Keratinocyte (primary cell): ENCODE results near the gene AMN. TPM values are rescaled to one million over a fixed set of nuclear protein-coding genes. Genes with fewer than 3 reads are reported as not detected.

Experiments used
- DNase-seq: peaks from one replicate; pipeline ENCODE4 v3.0.0-alpha.2; 2011; ENCODE audit warnings: low read depth, missing footprints, low spot score
- FAIRE-seq: peaks from 2 replicates; lab custom pipeline; 2011; peaks lifted over from hg19 to GRCh38; lab: Jason Lieb, UNC
- H2AFZ ChIP-seq: 2 replicates; pipeline ENCODE4 v1.6.0; 2012; ENCODE audit warnings: low read length, control low read depth, inconsistent platforms; ENCODE audit not compliant: control insufficient read depth
- H3K27ac ChIP-seq: 2 replicates; pipeline ENCODE4 v1.5.1; 2011; ENCODE audit warnings: low read length; ENCODE audit not compliant: control insufficient read depth, insufficient read depth
- H3K27me3 ChIP-seq: 3 replicates; pipeline ENCODE4 v1.6.0; 2011; ENCODE audit warnings: low read length; ENCODE audit not compliant: control insufficient read depth, insufficient read depth; ENCODE audit errors: extremely low read depth
- H3K36me3 ChIP-seq, 2 experiments: 2 replicates in 1 of 2; 3 replicates in 1 of 2; pipeline ENCODE4 v1.5.1; 2011; ENCODE audit warnings: low read length in 2 of 2, mild to moderate bottlenecking in 1 of 2; ENCODE audit not compliant: control insufficient read depth in 2 of 2, insufficient read depth in 2 of 2; ENCODE audit errors: extremely low read depth in 1 of 2
- H3K4me1 ChIP-seq: 3 replicates; pipeline ENCODE4 v1.5.1; 2011; ENCODE audit warnings: low read length; ENCODE audit not compliant: control insufficient read depth, insufficient read depth; ENCODE audit errors: extremely low read depth
- H3K4me2 ChIP-seq: 3 replicates; pipeline ENCODE4 v1.6.0; 2011; ENCODE audit warnings: low read depth, low read length; ENCODE audit not compliant: control insufficient read depth, insufficient read depth; ENCODE audit errors: extremely low read depth
- H3K4me3 ChIP-seq, 3 experiments: fragments of 200-600 bp in 1 of 3; sonication (generic) in 1 of 3; 2 replicates in 2 of 3; 3 replicates in 1 of 3; pipeline ENCODE4 v1.5.1; 2011 to 2016; ENCODE audit warnings: low read length in 3 of 3, mild to moderate bottlenecking in 3 of 3, control low read depth in 2 of 3, inconsistent platforms in 1 of 3, low read depth in 1 of 3, mixed read lengths in 1 of 3, mixed run types in 1 of 3, moderate library complexity in 1 of 3; ENCODE audit not compliant: control insufficient read depth in 2 of 3, insufficient read depth in 2 of 3; ENCODE audit errors: extremely low read depth in 1 of 3
- H3K79me2 ChIP-seq: 2 replicates; pipeline ENCODE4 v1.6.0; 2012; ENCODE audit warnings: low read length; ENCODE audit not compliant: control insufficient read depth, insufficient read depth
- H3K9ac ChIP-seq: 3 replicates; pipeline ENCODE4 v1.6.0; 2011; ENCODE audit warnings: low read length; ENCODE audit not compliant: control insufficient read depth, insufficient read depth; ENCODE audit errors: extremely low read depth
- H3K9me1 ChIP-seq: 3 replicates; pipeline ENCODE4 v1.6.0; 2011; ENCODE audit warnings: low read length; ENCODE audit not compliant: control insufficient read depth, insufficient read depth; ENCODE audit errors: extremely low read depth
- H3K9me3 ChIP-seq: 2 replicates; pipeline ENCODE4 v1.5.1; 2012; ENCODE audit warnings: low read depth, low read length; ENCODE audit not compliant: control insufficient read depth
- H4K20me1 ChIP-seq: 3 replicates; pipeline ENCODE4 v1.6.0; 2011; ENCODE audit warnings: low read length; ENCODE audit not compliant: control insufficient read depth, insufficient read depth; ENCODE audit errors: extremely low read depth
- CTCF ChIP-seq, 3 experiments: IDR thresholded peaks in 1 of 3; conservative IDR thresholded peaks in 1 of 3; optimal IDR thresholded peaks in 1 of 3; 2 replicates in 2 of 3; 3 replicates in 1 of 3; pipeline versions ENCODE3 to v1.5.1; 2011; ENCODE audit warnings: low read length in 3 of 3, mild to moderate bottlenecking in 3 of 3, moderate library complexity in 2 of 3, control low read depth in 1 of 3, inconsistent platforms in 1 of 3; ENCODE audit not compliant: insufficient read depth in 2 of 3; ENCODE audit errors: extremely low read depth in 1 of 3
- EZH2 ChIP-seq: IDR thresholded peaks from one replicate; pipeline ENCODE4 v1.6.1; 2012; ENCODE audit warnings: inconsistent platforms, mild to moderate bottlenecking, low read length, moderate library complexity
- dilution Hi-C: fragments of 300-500 bp; cut with MboI; formaldehyde crosslinking; loops from one replicate; pipeline ENCODE4 v1.7.0; 2020; ENCODE audit warnings: low sequenced_read_pairs; ENCODE audit not compliant: extremely low pct_ligation_motif_present
- polyA plus RNA-seq, 5 experiments: library from polyadenylated mRNA; depleted of rRNA in 3 of 5; stranded (reverse) in 3 of 5; stranded (forward) in 1 of 5; unstranded in 1 of 5; fragments of >200 nt; gene quantifications; 1 replicate in 1 of 5; 2 replicates in 3 of 5; 3 replicates in 1 of 5; pipeline versions ENCODE4 v1.2.1 to v1.2.3, GENCODE V29; 2011 to 2012; ENCODE audit warnings: missing spikeins in 2 of 5, low read depth in 1 of 5, low replicate concordance in 1 of 5

Gene AMN
- polyA plus RNA-seq, 1 donor (not counting 4 experiments of a cell fraction or from before 2014, with no cell fraction given), result 0.22 TPM

GRCh38 chr14:102969060-102969791 lies 46.8 kb downstream of the AMN start:
- Histone ChIP-seq H3K9ac (no peak overlapping the region), H3K4me3 (no peak overlapping the region), H3K27ac (no peak overlapping the region), H4K20me1 (no peaks in the 10 kb centered on the region), H3K9me1 (no peaks in the 10 kb centered on the region), H3K27me3 (no peaks in the 10 kb centered on the region), H3K4me1 (no peaks in the 10 kb centered on the region), H3K4me2 (no peak overlapping the region), H3K36me3 (peaks cover 44 to 56% of the 10 kb centered on the region in 2 experiments), H3K9me3 (no peaks in the 10 kb centered on the region), H3K79me2 (no peaks in the 10 kb centered on the region), H2AFZ (no peak overlapping the region)
- DNase-seq (no peak), FAIRE-seq (no peak)
- TF ChIP-seq CTCF (optimal IDR thresholded peaks at IDR 0.05 in 1 of 3, IDR thresholded peaks at IDR 0.05 in 1 of 3, conservative IDR thresholded peaks at IDR 0.05 in 1 of 3; ENCODE audit: extremely low read depth in 1 of 3, insufficient read depth in 2 of 3, low read length in 3 of 3), result no peak
- TF ChIP-seq EZH2, result no peak
- dilution Hi-C loops, result no loop called here

DNA sequence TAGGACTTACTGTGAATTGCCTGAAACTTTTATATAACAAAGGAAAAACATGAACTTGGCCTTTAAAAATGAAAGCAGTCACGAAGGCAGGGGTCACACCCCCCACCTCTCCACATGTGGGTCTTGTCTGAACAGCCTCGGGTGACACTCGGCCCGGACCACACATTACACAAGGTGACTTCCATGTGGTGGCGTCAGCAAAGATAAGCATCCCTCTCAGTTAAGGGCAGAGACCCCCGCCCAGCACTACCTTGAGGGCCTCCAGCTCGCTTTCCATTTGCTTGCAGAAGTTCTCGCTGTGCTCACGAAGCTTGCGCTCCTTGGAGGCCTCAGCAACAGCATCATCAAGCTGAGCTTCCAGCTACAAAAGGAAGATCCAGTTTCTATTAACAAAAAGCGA lies 47.4 kb downstream of the AMN start:
- no peaks in the 10 kb centered on the region for H3K27me3 ChIP-seq
- H3K79me2 ChIP-seq, result no peaks in the 10 kb centered on the region
- no peak overlapping the region for H3K4me3 ChIP-seq
- H2AFZ ChIP-seq, result no peak overlapping the region
- DNase-seq (no peak), FAIRE-seq (no peak)
- dilution Hi-C loops, result no loop called here
- no peak overlapping the region for H3K9ac ChIP-seq
- H3K4me1 ChIP-seq, result no peaks in the 10 kb centered on the region
- H3K9me1 ChIP-seq, result no peaks in the 10 kb centered on the region
- TF ChIP-seq CTCF (optimal IDR thresholded peaks at IDR 0.05 in 1 of 3, IDR thresholded peaks at IDR 0.05 in 1 of 3, conservative IDR thresholded peaks at IDR 0.05 in 1 of 3; ENCODE audit: extremely low read depth in 1 of 3, insufficient read depth in 2 of 3, low read length in 3 of 3), result no peak
- H4K20me1 ChIP-seq, result no peaks in the 10 kb centered on the region
- peaks cover 43 to 56% of the 10 kb centered on the region in 2 experiments for H3K36me3 ChIP-seq
- H3K9me3 ChIP-seq, result no peaks in the 10 kb centered on the region
- no peak overlapping the region for H3K27ac ChIP-seq
- no peak overlapping the region for H3K4me2 ChIP-seq
